HEK293T (cell line): Measurements from ENCODE around the gene C22orf31.

Source experiments
- BHLHE40 ChIP-seq: fragments of 450-650 bp; IDR thresholded peaks from 2 replicates; pipeline ENCODE4 v1.6.1; 2016; ENCODE audit warnings: mild to moderate bottlenecking, moderate library complexity, borderline replicate concordance
- CTBP1 ChIP-seq: fragments of 450-650 bp; IDR thresholded peaks from 2 replicates; pipeline ENCODE4 v1.6.1; 2016; ENCODE audit warnings: borderline replicate concordance
- TARDBP ChIP-seq: fragments of 450-650 bp; IDR thresholded peaks from 2 replicates; pipeline ENCODE4 v1.6.1; 2016

- TF ChIP-seq TARDBP (no peak), BHLHE40 (no peak), CTBP1 (no peak)
Observed at GRCh38 chr22:29083933-29084591, 22.4 kb upstream of the C22orf31 start.
